ENCODE data around the gene NUFIP1.

- no peak for TF ChIP-seq CTCF (conservative IDR thresholded peaks at IDR 0.05)
- TF ChIP-seq EZH2 (IDR thresholded peaks at IDR 0.05; ENCODE audit: low read depth): no peak
These were observed 12.2 kb downstream of the NUFIP1 start for GRCh38 chr13:44976949-44977583.
